Lung microvascular endothelial cell (primary cell): Measurements from ENCODE around the gene KLHL5. TPM values are rescaled to one million over a fixed set of nuclear protein-coding genes. Genes with fewer than 3 reads are reported as not detected.

ENCODE experiments used
- total RNA-seq: library from RNA; depleted of rRNA; stranded (reverse); fragments of >200 nt; gene quantifications from 2 replicates; pipeline ENCODE4 v1.2.1, GENCODE V29; 2014

Gene KLHL5
- total RNA-seq, 1 donor from 2014 or later = 98.8 TPM

Other genes with a start within 250 kb of the KLHL5 start
- under 0.01 and 0.22 TPM in 2 replicates for gene TLR6, start 205.4 kb upstream of the KLHL5 start, total RNA-seq
- gene FAM114A1, start 194.4 kb upstream of the KLHL5 start, total RNA-seq = 56.9 and 70.8 TPM in 2 replicates
- gene TMEM156, start 29.8 kb upstream of the KLHL5 start, total RNA-seq = under 0.01 and 0.87 TPM in 2 replicates
- 13.9 and 28.0 TPM in 2 replicates for gene WDR19, start 120.3 kb downstream of the KLHL5 start, total RNA-seq